HepG2 (cell line): ENCODE results near the gene CRYAB. TPM values are rescaled to one million over a fixed set of nuclear protein-coding genes. Genes with fewer than 3 reads are reported as not detected.
A peak's percentile ranks its signal among the peaks of the same experiment; 100 is the strongest.

ENCODE experiments used
- ATAC-seq: fragments of 200-7000 bp; cut with Tn5 transposase; 3 replicates; pipeline ENCODE4 v1.9.1; 2020; ENCODE audit warnings: mild to moderate bottlenecking, moderate library complexity
- BruUV-seq: library from RNA; stranded (reverse); fragments of 400-500 nt; replicated peaks from 2 replicates; lab custom pipeline; 2021; lab: Mats Ljungman, UMichigan
- CTCF ChIA-PET: fragments of 300-600 bp; formaldehyde crosslinking; extraction: SDS; loops from one replicate; lab custom pipeline; 2021; ENCODE audit warnings: low total read pairs, inconsistent platforms, low intra/inter-chr PET ratio; lab: Yijun Ruan, JAX
- POLR2A ChIA-PET: fragments of 350-600 bp; sonication (Branson Sonifier 250); formaldehyde crosslinking; loops from one replicate; lab custom pipeline; 2020; ENCODE audit warnings: antibody characterized with exemption, inconsistent platforms; lab: Yijun Ruan, JAX
- DNase-seq: peaks from one replicate; pipeline ENCODE4 v3.0.0-alpha.2; 2015; ENCODE audit warnings: low spot score
- FAIRE-seq: peaks from 3 replicates; lab custom pipeline; 2011; peaks lifted over from hg19 to GRCh38; lab: Jason Lieb, UNC
- H2AFZ ChIP-seq: one replicate; pipeline ENCODE4 v1.6.1; 2011; ENCODE audit warnings: low read length, inconsistent platforms
- H3K27ac ChIP-seq: fragments of 300-600 bp; 3 replicates; pipeline ENCODE4 v1.8.0; 2011; ENCODE audit warnings: mixed run types, mild to moderate bottlenecking, mixed read lengths, low read length, inconsistent platforms; ENCODE audit not compliant: insufficient read depth; ENCODE audit errors: extremely low read length
- H3K27me3 ChIP-seq, 2 experiments: fragments of 200-600 bp in 1 of 2; 2 replicates in 1 of 2; 3 replicates in 1 of 2; pipeline versions ENCODE4 v1.6.0 to v1.8.0; 2011; ENCODE audit warnings: low read length in 2 of 2, mild to moderate bottlenecking in 2 of 2, moderate library complexity in 2 of 2, inconsistent platforms in 1 of 2; ENCODE audit not compliant: insufficient read depth in 2 of 2, control insufficient read depth in 1 of 2
- H3K36me3 ChIP-seq, 2 experiments: fragments of 200-600 bp in 1 of 2; replicated peaks in 1 of 2; 2 replicates in 1 of 2; 3 replicates in 1 of 2; pipeline versions ENCODE4 v1.5.1 to v1.8.0; 2011; ENCODE audit warnings: low read length in 2 of 2, inconsistent platforms in 1 of 2; ENCODE audit not compliant: insufficient read depth in 2 of 2, control insufficient read depth in 1 of 2
- H3K4me1 ChIP-seq: 2 replicates; pipeline ENCODE4 v1.5.1; 2012; ENCODE audit warnings: low read length, inconsistent platforms; ENCODE audit not compliant: insufficient read depth
- H3K4me2 ChIP-seq: 2 replicates; pipeline ENCODE4 v1.6.0; 2011; ENCODE audit warnings: low read depth, low read length, inconsistent platforms
- H3K4me3 ChIP-seq, 3 experiments: fragments of 200-600 bp in 1 of 3; sonication (generic), shearing (Covaris generic) in 1 of 3; replicated peaks in 1 of 3; 2 replicates each; pipeline ENCODE4 v1.5.1; 2011 to 2016; ENCODE audit warnings: low read length in 3 of 3, inconsistent platforms in 2 of 3, low read depth in 2 of 3, mild to moderate bottlenecking in 2 of 3, control low read depth in 1 of 3, mixed read lengths in 1 of 3; ENCODE audit not compliant: insufficient read depth in 1 of 3
- H3K79me2 ChIP-seq: one replicate; pipeline ENCODE4 v1.6.1; 2011; ENCODE audit warnings: low read length, inconsistent platforms; ENCODE audit not compliant: insufficient read depth
- H3K9ac ChIP-seq: 2 replicates; pipeline ENCODE4 v1.6.0; 2011; ENCODE audit warnings: mild to moderate bottlenecking, low read depth, low read length, inconsistent platforms; ENCODE audit not compliant: insufficient read depth
- H3K9me3 ChIP-seq: 2 replicates; pipeline ENCODE4 v1.5.1; 2012; ENCODE audit warnings: mild to moderate bottlenecking, low read length
- H4K20me1 ChIP-seq: 2 replicates; pipeline ENCODE4 v1.6.0; 2011; ENCODE audit warnings: inconsistent platforms, mild to moderate bottlenecking, low read length, moderate library complexity; ENCODE audit not compliant: insufficient read depth
- ATF6 ChIP-seq: sonication (generic); formaldehyde crosslinking; conservative IDR thresholded peaks from 2 replicates; pipeline ENCODE4 v1.4.0; 2020; ENCODE audit warnings: missing genetic modification reagents
- GABPA ChIP-seq, 2 experiments: IDR thresholded peaks; 2 replicates each; pipeline ENCODE4 v1.6.1; 2011 to 2016; ENCODE audit warnings: low read depth in 2 of 2, low read length in 1 of 2, missing biosample characterization in 1 of 2, missing genetic modification characterization in 1 of 2
- HHEX ChIP-seq: IDR thresholded peaks from 2 replicates; pipeline ENCODE4 v1.6.1; 2016; ENCODE audit warnings: control low read depth
- JUND ChIP-seq: sonication (generic); formaldehyde crosslinking; IDR thresholded peaks from 2 replicates; pipeline ENCODE4 v1.8.0; 2022; ENCODE audit warnings: mild to moderate bottlenecking, missing genetic modification reagents
- NAIF1 ChIP-seq: sonication (generic); formaldehyde crosslinking; IDR thresholded peaks from 2 replicates; pipeline ENCODE4 v1.5.0; 2020; ENCODE audit warnings: mild to moderate bottlenecking, missing genetic modification reagents, borderline replicate concordance
- PRDM10 ChIP-seq: sonication (generic); formaldehyde crosslinking; IDR thresholded peaks from 2 replicates; pipeline ENCODE4 v1.4.0; 2020; ENCODE audit warnings: low read depth, missing genetic modification reagents
- PTBP1 ChIP-seq: fragments of 200-400 bp; formaldehyde crosslinking; IDR thresholded peaks from 2 replicates; pipeline ENCODE4 v1.6.1; 2018; ENCODE audit warnings: low read length, low read depth; ENCODE audit not compliant: poor library complexity, severe bottlenecking
- RAD51 ChIP-seq: fragments of 450-650 bp; IDR thresholded peaks from 2 replicates; pipeline ENCODE4 v1.6.1; 2016; ENCODE audit warnings: borderline replicate concordance
- TGIF2 ChIP-seq: IDR thresholded peaks from 2 replicates; pipeline ENCODE4 v1.6.1; 2016; ENCODE audit warnings: control low read depth, missing compliant biosample characterization
- TRIM24 ChIP-seq: sonication (generic); formaldehyde crosslinking; IDR thresholded peaks from 2 replicates; pipeline ENCODE4 v1.8.0; 2022; ENCODE audit warnings: mild to moderate bottlenecking, missing genetic modification reagents
- ZFY ChIP-seq: sonication (generic); formaldehyde crosslinking; IDR thresholded peaks from 2 replicates; pipeline ENCODE4 v1.4.0; 2020; ENCODE audit warnings: missing genetic modification reagents
- ZNF33A ChIP-seq: sonication (generic); formaldehyde crosslinking; IDR thresholded peaks from 2 replicates; pipeline ENCODE4 v1.5.1; 2020; ENCODE audit warnings: missing genetic modification reagents, mild to moderate bottlenecking, moderate library complexity, borderline replicate concordance
- WGBS: methylation state at CpG from one replicate; pipeline ENCODE4 v1.1.6; 2017; ENCODE audit warnings: low lambda C conversion rate; 5-methylcytosine and 5-hydroxymethylcytosine counted together
- in situ Hi-C: cut with HindIII; loops from 2 replicates; pipeline ENCODE4 v1.10.0; 2017; ENCODE audit warnings: low pct_unique_long_range_greater_than_20kb; ENCODE audit not compliant: extremely low pct_ligation_motif_present
- intact Hi-C: fragments of 100-400 bp; cut with micrococcal nuclease; formaldehyde crosslinking; loops from one replicate; pipeline ENCODE4 v1.10.0; 2022; ENCODE audit not compliant: unreplicated experiment
- polyA plus RNA-seq, 8 experiments: library from polyadenylated mRNA; depleted of rRNA in 3 of 8; stranded (reverse) in 7 of 8; unstranded in 1 of 8; fragments of >200 nt; fragmentation: Illumina TruSeq in 4 of 8; extraction: Trizol in 4 of 8; gene quantifications; 2 replicates each; pipeline versions ENCODE4 v1.2.1 to v1.2.3, GENCODE V29; 2011 to 2016; ENCODE audit warnings: low read depth in 4 of 8, missing spikeins in 1 of 8, mixed read lengths in 1 of 8; ENCODE audit not compliant: insufficient read depth in 1 of 8
- total RNA-seq, 5 experiments: library from RNA; depleted of rRNA; stranded (reverse); fragments of >200 nt; fragmentation: Illumina TruSeq; extraction: Trizol; gene quantifications; 2 replicates each; pipeline ENCODE4 v1.2.3, GENCODE V29; 2016; ENCODE audit warnings: low read depth in 1 of 5
- TF ChIP-seq, protein P1 (sequence below): sonication (generic); formaldehyde crosslinking; IDR thresholded peaks from 2 replicates; pipeline ENCODE4 v1.8.0; 2022; ENCODE audit warnings: mild to moderate bottlenecking, missing genetic modification reagents; ENCODE audit not compliant: insufficient replicate concordance

The CRYAB gene
- total and polyA plus RNA-seq, 2 of the 13 experiments (the other 11 are each of a cell fraction or from before 2014, with no cell fraction given), result 0.55 to 1.1 TPM

- TF ChIP-seq PTBP1 (no peak), RAD51 (no peak), ZFY (peak; percentile 74), GABPA (IDR thresholded peaks at IDR 0.05; ENCODE audit: low read depth, low read length) (peak; percentile 75), GABPA (CRISPR knock-in tag; IDR thresholded peaks at IDR 0.05; ENCODE audit: low read depth) (peak; percentile 97), HHEX (CRISPR knock-in tag) (0 out of 2 replicates have a peak, but pooled peaks have one; percentile 15), TGIF2 (CRISPR knock-in tag) (peak; percentile 12; the same call in 1 of the 2 replicates)
Measured at GRCh38 chr11:111878849-111879636, 32.5 kb downstream of the CRYAB start, which contains the start of the genes CFAP68 and FDXACB1 (continued).

DNA sequence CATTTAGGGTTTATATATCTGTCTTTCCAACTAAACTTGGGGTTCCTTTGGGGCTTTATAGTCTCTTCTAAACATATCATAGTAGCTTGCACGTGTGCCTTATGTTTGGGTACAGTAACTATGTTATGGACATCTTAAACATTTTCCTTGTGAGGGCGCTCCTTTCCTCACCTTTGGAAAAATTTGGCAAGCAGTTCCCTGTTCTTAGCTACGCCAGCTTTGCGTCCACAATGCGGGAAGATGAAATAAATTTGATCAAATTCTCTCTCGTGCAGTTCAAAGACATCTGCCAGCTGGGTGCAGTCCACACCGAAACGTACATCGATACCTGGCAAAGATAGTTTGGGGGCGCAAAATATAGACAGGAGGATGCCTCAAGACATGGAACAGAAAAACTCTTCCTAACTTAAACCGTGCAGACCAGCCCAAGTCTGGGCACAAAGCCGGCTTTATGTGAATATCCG, 33.2 kb downstream of the CRYAB start:
- DNase-seq (no peak), FAIRE-seq (no peak), ATAC-seq (no peak)
- no peaks in the 10 kb centered on the region for H3K9me3 ChIP-seq
- POLR2A ChIA-PET, result interaction anchor here (0.9 to 1.8 kb wide), 5 partner anchors 40 to 128 kb away, joined by 3 to 6 read pairs (median 4); partner anchors contain the start of gene C11orf52
- WGBS, result 2% methylated on average over 11 of the region's 13 CpGs
- H3K36me3 ChIP-seq, result peaks cover 2 to 4% of the 10 kb centered on the region in 2 experiments; a peak in 2 of 5 replicates
- peaks cover 11% of the 10 kb centered on the region for H3K4me1 ChIP-seq
- peak overlapping the region; percentile 93 for H2AFZ ChIP-seq
- H3K27me3 ChIP-seq, result no peaks in the 10 kb centered on the region; a peak in 1 of 5 replicates
- BruUV-seq, result TSS peak; percentile 81
- H4K20me1 ChIP-seq, result no peaks in the 10 kb centered on the region
- no peaks in the 10 kb centered on the region for H3K79me2 ChIP-seq
- intact Hi-C loops (loop anchor here (1.0 to 2.0 kb wide), 3 partner anchors 40 to 104 kb away; partner anchors contain the start of gene C11orf52), in situ Hi-C loops (loop anchor here (5.0 kb wide), 2 partner anchors 49 to 109 kb away; no protein-coding TSS in a partner anchor)
- peak overlapping the region; percentile 95 for H3K27ac ChIP-seq
- peak overlapping the region; percentile 87 for H3K4me2 ChIP-seq
- peak overlapping the region; percentile 84 for H3K9ac ChIP-seq
- CTCF ChIA-PET, result interaction anchor here (1.3 kb wide), 1 partner anchor 103 kb away, joined by 7 read pairs; no protein-coding TSS in a partner anchor
- peak overlapping the region; percentile 56 to 83 (median 81) for H3K4me3 ChIP-seq
- TF ChIP-seq ATF6 (CRISPR knock-in tag), result no peak; the same call in 1 of the 2 replicates
- TF ChIP-seq, protein P1, sequence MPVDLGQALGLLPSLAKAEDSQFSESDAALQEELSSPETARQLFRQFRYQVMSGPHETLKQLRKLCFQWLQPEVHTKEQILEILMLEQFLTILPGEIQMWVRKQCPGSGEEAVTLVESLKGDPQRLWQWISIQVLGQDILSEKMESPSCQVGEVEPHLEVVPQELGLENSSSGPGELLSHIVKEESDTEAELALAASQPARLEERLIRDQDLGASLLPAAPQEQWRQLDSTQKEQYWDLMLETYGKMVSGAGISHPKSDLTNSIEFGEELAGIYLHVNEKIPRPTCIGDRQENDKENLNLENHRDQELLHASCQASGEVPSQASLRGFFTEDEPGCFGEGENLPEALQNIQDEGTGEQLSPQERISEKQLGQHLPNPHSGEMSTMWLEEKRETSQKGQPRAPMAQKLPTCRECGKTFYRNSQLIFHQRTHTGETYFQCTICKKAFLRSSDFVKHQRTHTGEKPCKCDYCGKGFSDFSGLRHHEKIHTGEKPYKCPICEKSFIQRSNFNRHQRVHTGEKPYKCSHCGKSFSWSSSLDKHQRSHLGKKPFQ (CRISPR knock-in tag), result peak; percentile 11
- TF ChIP-seq NAIF1, result peak; percentile 27; the same call in 1 of the 2 replicates
- peak; percentile 27; the same call in 1 of the 2 replicates for TF ChIP-seq ZNF33A (CRISPR knock-in tag)
- TF ChIP-seq PRDM10 (CRISPR knock-in tag), result peak; percentile 97; the same call in 1 of the 2 replicates
- no peak for TF ChIP-seq JUND (CRISPR knock-in tag)
- no peak for TF ChIP-seq TRIM24 (CRISPR knock-in tag)
